GM23338 (cell line): Measurements from ENCODE around the gene THOC2. TPM values are rescaled to one million over a fixed set of nuclear protein-coding genes. Genes with fewer than 3 reads are reported as not detected.

Experiments
- ATAC-seq: fragments of 200-7000 bp; cut with Tn5 transposase; 3 replicates; pipeline ENCODE4 v1.9.1; 2020
- DNase-seq: peaks from one replicate; pipeline ENCODE4 v3.0.0-alpha.2; 2015; ENCODE audit warnings: low spot score
- H2AFZ ChIP-seq: fragments of 200-600 bp; sonication (generic); 2 replicates; pipeline ENCODE4 v1.8.0; 2016; ENCODE audit warnings: antibody characterized with exemption, mild to moderate bottlenecking, moderate library complexity
- H3F3A ChIP-seq: fragments of 200-600 bp; sonication (generic); replicated peaks from 2 replicates; pipeline ENCODE4 v1.8.0; 2017; ENCODE audit warnings: antibody characterized with exemption, mixed run types, low read depth
- H3K27ac ChIP-seq: fragments of 200-600 bp; sonication (generic); 2 replicates; pipeline ENCODE4 v1.6.1; 2016; ENCODE audit warnings: low read depth
- H3K27me3 ChIP-seq: fragments of 200-600 bp; sonication (generic); 2 replicates; pipeline ENCODE4 v1.8.0; 2016; ENCODE audit warnings: mild to moderate bottlenecking, mixed run types, moderate library complexity; ENCODE audit not compliant: insufficient read depth
- H3K36me3 ChIP-seq: fragments of 200-600 bp; sonication (generic); 2 replicates; pipeline ENCODE4 v1.8.0; 2016; ENCODE audit warnings: mild to moderate bottlenecking; ENCODE audit not compliant: insufficient read depth
- H3K4me1 ChIP-seq: fragments of 200-600 bp; sonication (generic); 2 replicates; pipeline ENCODE4 v1.8.0; 2016; ENCODE audit warnings: mild to moderate bottlenecking, moderate library complexity; ENCODE audit not compliant: insufficient read depth
- H3K4me2 ChIP-seq: fragments of 200-600 bp; sonication (generic); 2 replicates; pipeline ENCODE4 v1.7.1; 2017; ENCODE audit warnings: mixed run types
- H3K4me3 ChIP-seq: fragments of 200-600 bp; sonication (generic); 2 replicates; pipeline ENCODE4 v1.6.1; 2016; ENCODE audit warnings: mixed run types
- H3K79me2 ChIP-seq: fragments of 200-600 bp; sonication (generic); replicated peaks from 2 replicates; pipeline ENCODE4 v1.8.0; 2017; ENCODE audit warnings: mild to moderate bottlenecking; ENCODE audit not compliant: insufficient read depth
- H3K9me2 ChIP-seq: fragments of 200-600 bp; sonication (generic); 2 replicates; pipeline ENCODE4 v1.8.0; 2017; ENCODE audit not compliant: insufficient read depth
- H4K20me1 ChIP-seq: fragments of 200-600 bp; sonication (generic); replicated peaks from 2 replicates; pipeline ENCODE4 v1.8.0; 2017; ENCODE audit warnings: mild to moderate bottlenecking; ENCODE audit not compliant: insufficient read depth
- H3K27ac Mint-ChIP-seq: 2 replicates; pipeline ENCODE4 v1.8.0; 2020; ENCODE audit warnings: inconsistent platforms, mild to moderate bottlenecking, moderate library complexity, mixed read lengths
- H3K27me3 Mint-ChIP-seq: 3 replicates; pipeline ENCODE4 v1.8.0; 2022; ENCODE audit warnings: low read depth, mild to moderate bottlenecking, moderate library complexity, mixed read lengths, inconsistent platforms; ENCODE audit not compliant: insufficient read depth, poor library complexity
- H3K36me3 Mint-ChIP-seq: 3 replicates; pipeline ENCODE4 v1.8.0; 2021; ENCODE audit warnings: low read depth, mild to moderate bottlenecking, inconsistent platforms, moderate library complexity, mixed read lengths
- H3K4me1 Mint-ChIP-seq: 3 replicates; pipeline ENCODE4 v1.8.0; 2020; ENCODE audit warnings: mild to moderate bottlenecking, inconsistent platforms, mixed read lengths
- H3K4me3 Mint-ChIP-seq: 3 replicates; pipeline ENCODE4 v1.8.0; 2021; ENCODE audit warnings: moderate library complexity, mild to moderate bottlenecking, inconsistent platforms, mixed read lengths
- H3K9me3 Mint-ChIP-seq: 3 replicates; pipeline ENCODE4 v1.8.0; 2020; ENCODE audit warnings: moderate library complexity, mild to moderate bottlenecking, inconsistent platforms, mixed read lengths
- CREB1 ChIP-seq: fragments of 250-450 bp; sonication (Bioruptor Pico); IDR thresholded peaks from 2 replicates; pipeline ENCODE4 v1.5.0; 2020; ENCODE audit warnings: low read depth, mild to moderate bottlenecking, moderate library complexity
- EZH2 ChIP-seq: fragments of 200-600 bp; sonication (generic); IDR thresholded peaks from one replicate; pipeline ENCODE4 v1.8.0; 2017; ENCODE audit warnings: antibody characterized with exemption, mild to moderate bottlenecking, low read depth; ENCODE audit not compliant: unreplicated experiment
- EZH2phosphoT487 ChIP-seq: fragments of 200-600 bp; sonication (generic); IDR thresholded peaks from one replicate; pipeline ENCODE4 v1.8.1; 2018; ENCODE audit warnings: antibody characterized with exemption; ENCODE audit not compliant: unreplicated experiment
- JUNB ChIP-seq: IDR thresholded peaks from one replicate; pipeline ENCODE4 v1.6.1; 2016; ENCODE audit warnings: antibody characterized with exemption; ENCODE audit not compliant: unreplicated experiment
- NANOG ChIP-seq: IDR thresholded peaks from 2 replicates; pipeline ENCODE4 v1.6.1; 2016; ENCODE audit warnings: antibody characterized with exemption, borderline replicate concordance
- POLR2AphosphoS5 ChIP-seq: IDR thresholded peaks from 2 replicates; pipeline ENCODE4 v1.6.1; 2016; ENCODE audit warnings: antibody characterized with exemption, low read depth
- STAT1 ChIP-seq: IDR thresholded peaks from one replicate; pipeline ENCODE4 v1.6.1; 2016; ENCODE audit warnings: antibody characterized with exemption; ENCODE audit not compliant: unreplicated experiment
- ZNF114 ChIP-seq: fragments of 250-450 bp; sonication (Bioruptor Pico); IDR thresholded peaks from 2 replicates; pipeline ENCODE4 v1.5.0; 2020; ENCODE audit warnings: mild to moderate bottlenecking, moderate library complexity
- polyA plus RNA-seq: library from polyadenylated mRNA; unstranded; fragments of >200 nt; fragmentation: Nextera tagmentation; extraction: Ambion mirVana; gene quantifications from 2 replicates; pipeline ENCODE4 v1.2.1, GENCODE V29; 2016
- total RNA-seq: library from RNA; depleted of rRNA; stranded (reverse); fragments of >200 nt; shearing (Covaris generic); gene quantifications from 2 replicates; pipeline ENCODE4 v1.2.3, GENCODE V29; 2014
- TF ChIP-seq, protein P1 (sequence below), 2 experiments: fragments of 200-600 bp in 1 of 2; sonication (generic) in 1 of 2; conservative IDR thresholded peaks; 2 replicates each; pipeline versions ENCODE4 v1.5.1 to v1.6.1; 2016 to 2017; ENCODE audit warnings: antibody characterized with exemption in 2 of 2, low read depth in 2 of 2, mild to moderate bottlenecking in 2 of 2, moderate library complexity in 1 of 2
- TF ChIP-seq, protein P2 (sequence below): IDR thresholded peaks from one replicate; pipeline ENCODE4 v1.6.1; 2018; ENCODE audit warnings: antibody characterized with exemption; ENCODE audit not compliant: unreplicated experiment
- TF ChIP-seq, protein P3 (sequence below): IDR thresholded peaks from 2 replicates; pipeline ENCODE4 v1.6.1; 2016; ENCODE audit warnings: antibody characterized with exemption

THOC2 gene
- total and polyA plus RNA-seq, 2 experiments from 2014 or later, result 86.6 to 138 TPM

DNA sequence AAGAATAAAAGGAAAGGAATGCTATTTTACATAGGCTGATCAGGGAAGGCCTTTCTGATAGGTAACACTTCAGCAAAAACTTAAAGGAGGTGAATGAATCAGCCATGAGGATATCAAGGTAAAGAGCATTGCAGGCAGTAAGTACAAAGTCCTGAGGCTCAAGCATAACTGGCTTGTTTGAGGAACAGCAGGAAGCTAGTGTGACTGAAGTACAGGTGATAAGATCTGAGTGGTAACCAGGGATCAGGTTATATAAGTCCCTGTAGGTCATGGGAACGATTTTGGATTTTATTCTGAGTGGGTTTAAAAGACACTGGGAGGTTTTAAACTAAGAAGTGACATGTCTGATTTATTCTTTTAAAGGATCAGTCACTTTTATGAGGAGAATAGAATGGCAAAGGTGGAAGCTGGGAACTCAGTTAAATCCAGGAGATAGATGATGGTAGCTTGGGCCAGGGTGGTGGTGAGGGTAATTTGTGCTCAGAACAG is 47.1 kb upstream of the THOC2 start:
- no peaks in the 10 kb centered on the region for H3K9me3 Mint-ChIP-seq
- Histone ChIP-seq H3F3A (no peaks in the 10 kb centered on the region), H3K4me3 (no peak overlapping the region), H2AFZ (no peak overlapping the region), H3K36me3 (no peaks in the 10 kb centered on the region), H4K20me1 (no peaks in the 10 kb centered on the region), H3K27me3 (no peaks in the 10 kb centered on the region), H3K9me2 (no peaks in the 10 kb centered on the region), H3K4me2 (no peak overlapping the region), H3K27ac (no peak overlapping the region), H3K4me1 (no peaks in the 10 kb centered on the region), H3K79me2 (no peaks in the 10 kb centered on the region)
- no peaks in the 10 kb centered on the region for H3K36me3 Mint-ChIP-seq
- TF ChIP-seq POLR2AphosphoS5 (no peak), JUNB (no peak), STAT1 (no peak)
- no peak overlapping the region for H3K4me3 Mint-ChIP-seq
- no peak overlapping the region for H3K27ac Mint-ChIP-seq
- peaks cover 10% of the 10 kb centered on the region; the same call in 2 of the 3 replicates for H3K4me1 Mint-ChIP-seq
- no peak for DNase-seq
- no peak for ATAC-seq
- no peaks in the 10 kb centered on the region for H3K27me3 Mint-ChIP-seq

DNA sequence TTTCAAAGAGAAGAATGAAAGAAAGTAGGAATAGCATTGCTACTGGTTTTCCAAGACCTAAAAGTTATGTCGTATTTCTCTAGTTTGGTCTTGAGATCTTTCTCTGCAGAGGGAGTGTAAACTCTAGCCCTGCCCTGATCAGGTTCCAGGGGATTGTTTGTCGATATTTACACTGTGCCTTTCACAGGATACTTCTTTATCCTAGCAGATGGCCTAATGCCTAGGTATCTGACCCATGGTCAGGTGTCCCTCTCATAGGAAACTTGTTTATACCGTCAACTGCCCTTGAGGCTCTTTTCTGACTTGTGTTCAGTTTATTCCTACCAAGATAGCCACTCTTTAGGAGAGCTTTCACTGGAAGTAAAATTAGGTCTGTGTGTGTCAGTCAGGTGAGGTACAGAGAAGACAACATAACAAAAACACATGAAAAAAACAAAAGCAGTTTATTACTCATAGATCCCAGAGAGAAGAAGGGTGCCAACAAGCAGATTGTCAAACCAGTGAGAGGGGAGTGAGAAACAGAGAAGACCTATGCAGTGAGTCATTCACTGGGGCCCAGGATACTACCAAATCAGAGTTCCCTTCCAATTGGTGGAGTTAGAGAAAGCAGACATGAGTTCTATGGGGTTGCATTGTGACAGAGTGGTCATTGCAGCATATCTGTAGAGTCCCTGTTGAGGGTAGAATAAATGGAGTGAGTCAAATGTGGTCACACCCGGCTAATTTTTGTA is 40.6 kb upstream of the THOC2 start:
- H3K27me3 ChIP-seq, result no peaks in the 10 kb centered on the region
- no peaks in the 10 kb centered on the region for H3K79me2 ChIP-seq
- no peaks in the 10 kb centered on the region for H4K20me1 ChIP-seq
- H3K27ac Mint-ChIP-seq, result no peak overlapping the region
- peaks cover 7% of the 10 kb centered on the region; the same call in 2 of the 3 replicates for H3K4me1 Mint-ChIP-seq
- no peaks in the 10 kb centered on the region for H3F3A ChIP-seq
- ATAC-seq, result no peak
- no peak overlapping the region for H3K4me3 ChIP-seq
- no peak for DNase-seq
- no peak overlapping the region for H3K4me2 ChIP-seq
- no peaks in the 10 kb centered on the region for H3K9me2 ChIP-seq
- no peaks in the 10 kb centered on the region for H3K9me3 Mint-ChIP-seq
- H3K4me3 Mint-ChIP-seq, result no peak overlapping the region
- H3K36me3 ChIP-seq, result no peaks in the 10 kb centered on the region
- H3K27ac ChIP-seq, result no peak overlapping the region
- H3K27me3 Mint-ChIP-seq, result no peaks in the 10 kb centered on the region
- no peaks in the 10 kb centered on the region for H3K4me1 ChIP-seq
- H2AFZ ChIP-seq, result no peak overlapping the region
- no peaks in the 10 kb centered on the region for H3K36me3 Mint-ChIP-seq
- TF ChIP-seq NANOG (no peak), CREB1 (CRISPR knock-in tag) (no peak), EZH2 (no peak), STAT1 (no peak), JUNB (no peak), POLR2AphosphoS5 (no peak), ZNF114 (CRISPR knock-in tag) (no peak), EZH2phosphoT487 (no peak)
- TF ChIP-seq, protein P1, sequence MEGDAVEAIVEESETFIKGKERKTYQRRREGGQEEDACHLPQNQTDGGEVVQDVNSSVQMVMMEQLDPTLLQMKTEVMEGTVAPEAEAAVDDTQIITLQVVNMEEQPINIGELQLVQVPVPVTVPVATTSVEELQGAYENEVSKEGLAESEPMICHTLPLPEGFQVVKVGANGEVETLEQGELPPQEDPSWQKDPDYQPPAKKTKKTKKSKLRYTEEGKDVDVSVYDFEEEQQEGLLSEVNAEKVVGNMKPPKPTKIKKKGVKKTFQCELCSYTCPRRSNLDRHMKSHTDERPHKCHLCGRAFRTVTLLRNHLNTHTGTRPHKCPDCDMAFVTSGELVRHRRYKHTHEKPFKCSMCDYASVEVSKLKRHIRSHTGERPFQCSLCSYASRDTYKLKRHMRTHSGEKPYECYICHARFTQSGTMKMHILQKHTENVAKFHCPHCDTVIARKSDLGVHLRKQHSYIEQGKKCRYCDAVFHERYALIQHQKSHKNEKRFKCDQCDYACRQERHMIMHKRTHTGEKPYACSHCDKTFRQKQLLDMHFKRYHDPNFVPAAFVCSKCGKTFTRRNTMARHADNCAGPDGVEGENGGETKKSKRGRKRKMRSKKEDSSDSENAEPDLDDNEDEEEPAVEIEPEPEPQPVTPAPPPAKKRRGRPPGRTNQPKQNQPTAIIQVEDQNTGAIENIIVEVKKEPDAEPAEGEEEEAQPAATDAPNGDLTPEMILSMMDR (conservative IDR thresholded peaks at IDR 0.05; ENCODE audit: low read depth in 2 of 2), result no peak
- TF ChIP-seq, protein P2, sequence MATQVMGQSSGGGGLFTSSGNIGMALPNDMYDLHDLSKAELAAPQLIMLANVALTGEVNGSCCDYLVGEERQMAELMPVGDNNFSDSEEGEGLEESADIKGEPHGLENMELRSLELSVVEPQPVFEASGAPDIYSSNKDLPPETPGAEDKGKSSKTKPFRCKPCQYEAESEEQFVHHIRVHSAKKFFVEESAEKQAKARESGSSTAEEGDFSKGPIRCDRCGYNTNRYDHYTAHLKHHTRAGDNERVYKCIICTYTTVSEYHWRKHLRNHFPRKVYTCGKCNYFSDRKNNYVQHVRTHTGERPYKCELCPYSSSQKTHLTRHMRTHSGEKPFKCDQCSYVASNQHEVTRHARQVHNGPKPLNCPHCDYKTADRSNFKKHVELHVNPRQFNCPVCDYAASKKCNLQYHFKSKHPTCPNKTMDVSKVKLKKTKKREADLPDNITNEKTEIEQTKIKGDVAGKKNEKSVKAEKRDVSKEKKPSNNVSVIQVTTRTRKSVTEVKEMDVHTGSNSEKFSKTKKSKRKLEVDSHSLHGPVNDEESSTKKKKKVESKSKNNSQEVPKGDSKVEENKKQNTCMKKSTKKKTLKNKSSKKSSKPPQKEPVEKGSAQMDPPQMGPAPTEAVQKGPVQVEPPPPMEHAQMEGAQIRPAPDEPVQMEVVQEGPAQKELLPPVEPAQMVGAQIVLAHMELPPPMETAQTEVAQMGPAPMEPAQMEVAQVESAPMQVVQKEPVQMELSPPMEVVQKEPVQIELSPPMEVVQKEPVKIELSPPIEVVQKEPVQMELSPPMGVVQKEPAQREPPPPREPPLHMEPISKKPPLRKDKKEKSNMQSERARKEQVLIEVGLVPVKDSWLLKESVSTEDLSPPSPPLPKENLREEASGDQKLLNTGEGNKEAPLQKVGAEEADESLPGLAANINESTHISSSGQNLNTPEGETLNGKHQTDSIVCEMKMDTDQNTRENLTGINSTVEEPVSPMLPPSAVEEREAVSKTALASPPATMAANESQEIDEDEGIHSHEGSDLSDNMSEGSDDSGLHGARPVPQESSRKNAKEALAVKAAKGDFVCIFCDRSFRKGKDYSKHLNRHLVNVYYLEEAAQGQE, result no peak
- TF ChIP-seq, protein P3, sequence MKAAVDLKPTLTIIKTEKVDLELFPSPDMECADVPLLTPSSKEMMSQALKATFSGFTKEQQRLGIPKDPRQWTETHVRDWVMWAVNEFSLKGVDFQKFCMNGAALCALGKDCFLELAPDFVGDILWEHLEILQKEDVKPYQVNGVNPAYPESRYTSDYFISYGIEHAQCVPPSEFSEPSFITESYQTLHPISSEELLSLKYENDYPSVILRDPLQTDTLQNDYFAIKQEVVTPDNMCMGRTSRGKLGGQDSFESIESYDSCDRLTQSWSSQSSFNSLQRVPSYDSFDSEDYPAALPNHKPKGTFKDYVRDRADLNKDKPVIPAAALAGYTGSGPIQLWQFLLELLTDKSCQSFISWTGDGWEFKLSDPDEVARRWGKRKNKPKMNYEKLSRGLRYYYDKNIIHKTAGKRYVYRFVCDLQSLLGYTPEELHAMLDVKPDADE, result no peak
